K562 (cell line): ENCODE results near the gene EIF3K. TPM values are rescaled to one million over a fixed set of nuclear protein-coding genes. Genes with fewer than 3 reads are reported as not detected.

Source experiments
- ASH1L ChIP-seq: fragments of 450-650 bp; IDR thresholded peaks from 2 replicates; pipeline ENCODE4 v1.6.1; 2018; ENCODE audit warnings: borderline replicate concordance, mild to moderate bottlenecking, low read depth; ENCODE audit not compliant: partially characterized antibody
- BCL6 ChIP-seq: fragments of 250-450 bp; sonication (Bioruptor Pico); IDR thresholded peaks from 2 replicates; pipeline ENCODE4 v1.4.0; 2020
- C11orf30 ChIP-seq: fragments of 450-650 bp; IDR thresholded peaks from 2 replicates; pipeline ENCODE4 v1.6.1; 2016; ENCODE audit warnings: low read depth, mild to moderate bottlenecking
- CREB3L1 ChIP-seq: fragments of 450-650 bp; IDR thresholded peaks from 2 replicates; pipeline ENCODE4 v1.6.1; 2014; ENCODE audit warnings: low read depth, mild to moderate bottlenecking, moderate library complexity, borderline replicate concordance
- CUX1 ChIP-seq: fragments of 200-800 bp; sonication (Bioruptor generic); IDR thresholded peaks from 2 replicates; pipeline ENCODE4 v1.6.1; 2016; ENCODE audit warnings: missing genetic modification characterization, missing compliant biosample characterization
- ESRRA ChIP-seq: fragments of 450-650 bp; IDR thresholded peaks from 2 replicates; pipeline ENCODE4 v1.6.1; 2014; ENCODE audit warnings: low read depth, mild to moderate bottlenecking, moderate library complexity, borderline replicate concordance
- HNRNPUL1 ChIP-seq: fragments of 200-400 bp; formaldehyde crosslinking; IDR thresholded peaks from 2 replicates; pipeline ENCODE4 v1.6.1; 2017; ENCODE audit warnings: low read length
- IRF2 ChIP-seq: sonication (generic); formaldehyde crosslinking; IDR thresholded peaks from 2 replicates; pipeline ENCODE4 v1.8.1; 2022; ENCODE audit warnings: mild to moderate bottlenecking, missing genetic modification reagents
- KAT7 ChIP-seq: sonication (generic); formaldehyde crosslinking; IDR thresholded peaks from 2 replicates; pipeline ENCODE4 v1.8.0; 2022; ENCODE audit warnings: missing genetic modification reagents, mild to moderate bottlenecking, borderline replicate concordance
- KDM2B ChIP-seq: fragments of 250-450 bp; sonication (Bioruptor Pico); IDR thresholded peaks from 2 replicates; pipeline ENCODE4 v1.8.0; 2021; ENCODE audit warnings: mild to moderate bottlenecking, moderate library complexity
- KLF16 ChIP-seq: IDR thresholded peaks from 2 replicates; pipeline ENCODE4 v1.6.1; 2016; ENCODE audit warnings: antibody characterized with exemption
- NCOA1 ChIP-seq: fragments of 450-650 bp; IDR thresholded peaks from 2 replicates; pipeline ENCODE4 v1.6.1; 2016; ENCODE audit warnings: low read depth
- NFE2L1 ChIP-seq: fragments of 450-650 bp; IDR thresholded peaks from 2 replicates; pipeline ENCODE4 v1.6.1; 2016; ENCODE audit warnings: missing genetic modification characterization, low read depth, mild to moderate bottlenecking, missing compliant biosample characterization, moderate library complexity, borderline replicate concordance
- PHB2 ChIP-seq: fragments of 450-650 bp; IDR thresholded peaks from 2 replicates; pipeline ENCODE4 v1.6.1; 2017; ENCODE audit warnings: low read depth
- PHF20 ChIP-seq: fragments of 450-650 bp; IDR thresholded peaks from 2 replicates; pipeline ENCODE4 v1.6.1; 2018; ENCODE audit not compliant: partially characterized antibody
- POLR2G ChIP-seq: fragments of 200-400 bp; formaldehyde crosslinking; IDR thresholded peaks from 2 replicates; pipeline ENCODE4 v1.6.1; 2017; ENCODE audit warnings: low read depth, mild to moderate bottlenecking, antibody characterized with exemption, low read length, moderate library complexity
- RBM34 ChIP-seq: fragments of 200-400 bp; formaldehyde crosslinking; IDR thresholded peaks from 2 replicates; pipeline ENCODE4 v1.6.1; 2018; ENCODE audit warnings: low read length, borderline replicate concordance; ENCODE audit not compliant: insufficient read depth
- ZFX ChIP-seq: sonication (generic); formaldehyde crosslinking; IDR thresholded peaks from 2 replicates; pipeline ENCODE4 v1.8.0; 2022; ENCODE audit warnings: mild to moderate bottlenecking, missing genetic modification reagents, moderate library complexity
- ZKSCAN8 ChIP-seq: fragments of 200-800 bp; sonication (Bioruptor generic); IDR thresholded peaks from 2 replicates; pipeline ENCODE4 v1.6.1; 2016; ENCODE audit warnings: missing genetic modification characterization, missing compliant biosample characterization
- ZNF133 ChIP-seq: fragments of 250-450 bp; sonication (Bioruptor Pico); IDR thresholded peaks from 2 replicates; pipeline ENCODE4 v1.4.0; 2020; ENCODE audit warnings: mild to moderate bottlenecking
- ZNF3 ChIP-seq: fragments of 250-450 bp; sonication (Bioruptor Pico); IDR thresholded peaks from 2 replicates; pipeline ENCODE4 v1.5.0; 2021; ENCODE audit warnings: mild to moderate bottlenecking, moderate library complexity
- ZNF584 ChIP-seq: fragments of 200-800 bp; sonication (Bioruptor generic); IDR thresholded peaks from 2 replicates; pipeline ENCODE4 v1.6.1; 2016; ENCODE audit warnings: low read depth, mild to moderate bottlenecking, missing genetic modification characterization, missing compliant biosample characterization
- polyA plus RNA-seq, 8 experiments: library from polyadenylated mRNA; depleted of rRNA in 4 of 8; stranded (reverse) in 5 of 8; unstranded in 3 of 8; fragments of >200 nt; fragmentation: Nextera tagmentation in 2 of 8; fragmentation: Illumina TruSeq in 1 of 8; extraction: Ambion mirVana in 2 of 8; extraction: Trizol in 1 of 8; gene quantifications; 2 replicates each; pipeline versions ENCODE4 v1.2.1 to v1.2.3, GENCODE V29; 2011 to 2014; ENCODE audit warnings: inconsistent platforms in 1 of 8, missing spikeins in 1 of 8
- total RNA-seq, 7 experiments: library from RNA; depleted of rRNA in 6 of 7; stranded (reverse); fragments of >200 nt in 6 of 7; fragmentation: Illumina TruSeq in 2 of 7; extraction: Trizol in 2 of 7; gene quantifications; 2 replicates each; pipeline versions ENCODE4 v1.2.1 to v1.2.3, GENCODE V29; 2011 to 2021; ENCODE audit warnings: low replicate concordance in 1 of 7

The EIF3K gene
- total and polyA plus RNA-seq, 9 of the 15 experiments (the other 6 are each of a cell fraction or from before 2014, with no cell fraction given): 387 to 1,827 (median 733) TPM

GRCh38 chr19:38676023-38676877, 57.3 kb downstream of the EIF3K start (continued):
- TF ChIP-seq CUX1: no peak
- no peak for TF ChIP-seq HNRNPUL1
- TF ChIP-seq ASH1L: peak; percentile 19
- no peak for TF ChIP-seq NFE2L1
- TF ChIP-seq CREB3L1: peak; percentile 97
- no peak for TF ChIP-seq ZNF3 (CRISPR knock-in tag)
- TF ChIP-seq KLF16: peak; percentile 95
- peak; percentile 77 for TF ChIP-seq C11orf30
- TF ChIP-seq BCL6 (CRISPR knock-in tag): peak; percentile 95
- TF ChIP-seq ZFX (CRISPR knock-in tag): peak; percentile 9; the same call in 1 of the 2 replicates
- TF ChIP-seq PHB2: peak; percentile 89
- TF ChIP-seq PHF20: peak; percentile 39
- TF ChIP-seq POLR2G: 0 out of 2 replicates have a peak, but pooled peaks have one; percentile 46
- no peak for TF ChIP-seq ZNF133 (CRISPR knock-in tag)
- no peak for TF ChIP-seq RBM34
- no peak for TF ChIP-seq KDM2B (CRISPR knock-in tag)
- 0 out of 2 replicates have a peak, but pooled peaks have one; percentile 39 for TF ChIP-seq KAT7 (CRISPR knock-in tag)
- TF ChIP-seq ZNF584 (CRISPR knock-in tag): 0 out of 2 replicates have a peak, but pooled peaks have one; percentile 60
- TF ChIP-seq ESRRA: peak; percentile 96; the same call in 1 of the 2 replicates
- TF ChIP-seq ZKSCAN8: peak; percentile 90
- TF ChIP-seq IRF2 (CRISPR knock-in tag): no peak
- peak; percentile 95 for TF ChIP-seq NCOA1
